Nephron (organoid): Measurements from ENCODE around the gene ATXN7L1.
A peak's percentile ranks its signal among the peaks of the same experiment; 100 is the strongest.

Experiments used
- H3K27ac Mint-ChIP-seq, 3 experiments: 2 replicates each; pipeline ENCODE4 v1.8.0; 2020; ENCODE audit warnings: mixed read lengths in 3 of 3, mild to moderate bottlenecking in 2 of 3, moderate library complexity in 1 of 3
- H3K27me3 Mint-ChIP-seq: 2 replicates; pipeline ENCODE4 v1.8.0; 2021; ENCODE audit warnings: low read depth, mild to moderate bottlenecking, moderate library complexity, mixed read lengths
- H3K36me3 Mint-ChIP-seq: 2 replicates; pipeline ENCODE4 v1.8.0; 2020; ENCODE audit warnings: low read depth, mixed read lengths
- H3K4me1 Mint-ChIP-seq: 2 replicates; pipeline ENCODE4 v1.8.0; 2020; ENCODE audit warnings: mixed read lengths
- H3K4me3 Mint-ChIP-seq, 3 experiments: 2 replicates each; pipeline ENCODE4 v1.8.0; 2020; ENCODE audit warnings: mild to moderate bottlenecking in 3 of 3, mixed read lengths in 3 of 3, moderate library complexity in 2 of 3
- H3K9me3 Mint-ChIP-seq: 2 replicates; pipeline ENCODE4 v1.8.0; 2020; ENCODE audit warnings: mixed read lengths
- TF ChIP-seq, protein P1 (sequence below), 3 experiments: fragments of 200-600 bp; sonication (generic); IDR thresholded peaks; one replicate each; pipeline ENCODE4 v1.5.0; 2021; ENCODE audit warnings: antibody characterized with exemption in 3 of 3; ENCODE audit not compliant: unreplicated experiment in 3 of 3

Gene ATXN7L1

DNA sequence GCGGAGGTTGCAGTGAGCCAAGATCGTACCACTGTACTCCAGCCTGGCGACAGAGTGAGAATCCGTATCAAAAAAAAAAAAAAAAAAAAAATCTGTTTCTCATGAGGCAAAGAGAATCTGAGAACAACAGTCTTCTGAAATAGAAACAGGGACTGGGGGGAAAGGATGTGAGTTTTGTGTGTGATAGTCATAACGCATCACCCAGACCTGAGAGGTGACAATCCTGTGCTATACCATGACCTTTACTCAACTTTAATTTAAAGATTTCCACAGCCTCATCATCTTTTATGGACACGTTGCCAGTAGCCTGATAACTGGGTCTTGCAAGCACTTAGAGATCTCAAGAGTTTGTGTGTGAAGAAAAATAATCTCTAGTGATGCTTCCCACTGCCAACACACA is 2.3 kb downstream of the ATXN7L1 start:
- Mint-ChIP-seq H3K4me1 (peaks cover 26% of the 10 kb centered on the region), H3K27ac (no peak overlapping the region), H3K9me3 (no peaks in the 10 kb centered on the region), H3K36me3 (peaks cover 32% of the 10 kb centered on the region), H3K27me3 (peaks cover 20% of the 10 kb centered on the region), H3K4me3 (peak overlapping the region; percentile 26 to 45 (median 40))
- TF ChIP-seq, protein P1, sequence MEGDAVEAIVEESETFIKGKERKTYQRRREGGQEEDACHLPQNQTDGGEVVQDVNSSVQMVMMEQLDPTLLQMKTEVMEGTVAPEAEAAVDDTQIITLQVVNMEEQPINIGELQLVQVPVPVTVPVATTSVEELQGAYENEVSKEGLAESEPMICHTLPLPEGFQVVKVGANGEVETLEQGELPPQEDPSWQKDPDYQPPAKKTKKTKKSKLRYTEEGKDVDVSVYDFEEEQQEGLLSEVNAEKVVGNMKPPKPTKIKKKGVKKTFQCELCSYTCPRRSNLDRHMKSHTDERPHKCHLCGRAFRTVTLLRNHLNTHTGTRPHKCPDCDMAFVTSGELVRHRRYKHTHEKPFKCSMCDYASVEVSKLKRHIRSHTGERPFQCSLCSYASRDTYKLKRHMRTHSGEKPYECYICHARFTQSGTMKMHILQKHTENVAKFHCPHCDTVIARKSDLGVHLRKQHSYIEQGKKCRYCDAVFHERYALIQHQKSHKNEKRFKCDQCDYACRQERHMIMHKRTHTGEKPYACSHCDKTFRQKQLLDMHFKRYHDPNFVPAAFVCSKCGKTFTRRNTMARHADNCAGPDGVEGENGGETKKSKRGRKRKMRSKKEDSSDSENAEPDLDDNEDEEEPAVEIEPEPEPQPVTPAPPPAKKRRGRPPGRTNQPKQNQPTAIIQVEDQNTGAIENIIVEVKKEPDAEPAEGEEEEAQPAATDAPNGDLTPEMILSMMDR (IDR thresholded peaks at IDR 0.05; ENCODE audit: unreplicated experiment in 3 of 3): no peak

DNA sequence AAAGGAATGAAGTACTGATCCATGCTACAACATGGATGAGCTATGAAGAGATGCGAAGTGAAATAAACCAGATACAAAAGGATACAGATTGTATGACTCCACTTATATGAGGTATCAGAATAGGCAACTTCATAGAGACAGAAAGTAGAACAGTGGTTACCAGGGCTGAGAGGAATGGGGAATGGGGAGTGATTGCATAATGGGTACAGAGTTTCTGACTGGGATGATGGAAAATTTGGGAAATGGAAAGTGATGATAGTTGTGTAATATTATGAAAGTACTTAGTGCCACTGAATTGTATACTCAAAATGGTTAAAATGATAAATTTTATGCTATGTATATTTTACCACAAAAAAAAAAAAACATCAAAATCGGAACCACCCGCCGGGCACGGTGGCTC is 3.9 kb downstream of the ATXN7L1 start:
- Mint-ChIP-seq H3K36me3 (peaks cover 41% of the 10 kb centered on the region), H3K4me1 (peaks cover 15% of the 10 kb centered on the region), H3K4me3 (peak overlapping the region; percentile 22 to 34 (median 24)), H3K27me3 (peaks cover 4% of the 10 kb centered on the region), H3K9me3 (no peaks in the 10 kb centered on the region), H3K27ac (no peak overlapping the region)
- TF ChIP-seq, protein P1 (IDR thresholded peaks at IDR 0.05; ENCODE audit: unreplicated experiment in 3 of 3): no peak

DNA sequence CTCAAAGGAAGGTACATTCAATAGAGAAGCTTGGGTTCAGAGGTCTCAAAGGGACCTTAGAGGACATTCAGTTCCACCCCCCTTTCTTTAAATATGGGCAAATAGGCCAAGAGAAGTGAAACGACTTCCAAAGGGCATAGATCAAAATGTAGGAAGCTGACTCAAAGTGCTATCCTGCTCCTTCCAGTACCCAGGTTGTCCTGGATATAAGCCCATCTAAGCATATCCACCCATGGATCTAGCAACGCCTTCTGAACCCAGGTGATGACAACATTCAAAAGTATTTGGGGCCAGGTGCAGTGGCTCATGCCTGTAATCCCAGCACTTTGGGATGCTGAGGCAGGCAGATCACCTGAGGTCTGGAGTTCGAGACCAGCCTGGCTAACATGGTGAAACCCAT is 5.3 kb downstream of the ATXN7L1 start:
- Mint-ChIP-seq H3K36me3 (peaks cover 50% of the 10 kb centered on the region), H3K9me3 (no peaks in the 10 kb centered on the region), H3K27ac (no peak overlapping the region), H3K4me3 (no peak overlapping the region), H3K27me3 (no peaks in the 10 kb centered on the region), H3K4me1 (peaks cover 10% of the 10 kb centered on the region)
- TF ChIP-seq, protein P1 (IDR thresholded peaks at IDR 0.05; ENCODE audit: unreplicated experiment in 3 of 3): no peak

DNA sequence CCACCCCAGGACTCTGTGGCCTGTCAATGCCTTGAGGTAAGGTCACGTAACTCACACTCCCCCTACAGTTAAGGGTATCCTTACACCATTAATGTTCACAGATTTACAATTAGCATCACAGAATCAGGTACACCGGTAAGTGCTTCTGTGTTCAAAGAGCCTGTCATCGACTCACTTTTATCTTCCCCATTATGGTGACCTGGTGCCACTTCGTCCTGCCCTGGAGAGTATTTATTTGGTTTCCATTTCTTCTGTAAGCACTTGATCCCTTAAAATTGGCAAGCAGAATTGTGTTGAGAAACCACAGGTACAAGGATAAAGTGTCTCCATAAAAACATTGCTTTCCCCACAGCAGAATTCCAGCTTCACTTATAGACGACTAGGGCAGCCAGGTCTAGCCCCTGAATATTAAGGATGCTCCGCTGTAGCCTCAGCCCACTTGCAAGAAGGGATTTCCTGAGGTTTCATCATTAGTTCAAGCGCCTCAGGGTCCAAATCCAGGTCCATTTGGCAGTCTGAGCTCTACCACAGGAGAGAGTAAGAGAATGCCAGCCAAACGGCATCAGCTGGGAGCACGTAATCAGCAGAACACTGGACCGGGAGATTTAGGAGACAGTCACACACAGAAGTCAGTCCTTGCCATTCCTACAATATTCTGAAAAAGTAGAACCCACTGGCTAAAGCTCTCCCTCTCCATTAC is 10.1 kb downstream of the ATXN7L1 start:
- H3K36me3 Mint-ChIP-seq: peaks cover 32% of the 10 kb centered on the region
- H3K4me3 Mint-ChIP-seq: no peak overlapping the region
- no peak overlapping the region for H3K27ac Mint-ChIP-seq
- TF ChIP-seq, protein P1 (IDR thresholded peaks at IDR 0.05; ENCODE audit: unreplicated experiment in 3 of 3): no peak
- no peaks in the 10 kb centered on the region for H3K4me1 Mint-ChIP-seq
- H3K9me3 Mint-ChIP-seq: no peaks in the 10 kb centered on the region
- H3K27me3 Mint-ChIP-seq: no peaks in the 10 kb centered on the region

DNA sequence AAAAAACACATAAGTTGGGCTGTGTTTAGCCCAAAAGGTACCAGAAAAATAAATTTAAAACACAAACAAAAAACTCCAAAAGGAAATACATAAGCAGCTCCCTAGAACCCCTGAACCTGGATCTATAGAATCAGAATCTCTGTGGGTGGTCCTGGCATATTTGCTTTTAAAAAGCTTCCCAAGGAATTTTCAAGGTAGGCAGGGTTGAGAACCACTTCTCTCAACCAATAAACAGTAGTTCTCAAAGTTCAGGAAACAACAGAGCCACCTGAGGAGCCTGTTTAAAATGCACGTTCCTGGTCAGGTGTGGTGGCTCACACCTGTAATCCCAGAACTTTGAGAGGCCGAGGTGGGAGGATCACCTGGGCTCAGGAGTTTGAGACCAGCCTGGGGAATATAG is 12.5 kb downstream of the ATXN7L1 start:
- no peaks in the 10 kb centered on the region for H3K9me3 Mint-ChIP-seq
- TF ChIP-seq, protein P1 (IDR thresholded peaks at IDR 0.05; ENCODE audit: unreplicated experiment in 3 of 3): no peak
- H3K27me3 Mint-ChIP-seq: no peaks in the 10 kb centered on the region
- H3K4me3 Mint-ChIP-seq: no peak overlapping the region
- H3K27ac Mint-ChIP-seq: no peak overlapping the region
- H3K4me1 Mint-ChIP-seq: no peaks in the 10 kb centered on the region
- peaks cover 23% of the 10 kb centered on the region for H3K36me3 Mint-ChIP-seq

DNA sequence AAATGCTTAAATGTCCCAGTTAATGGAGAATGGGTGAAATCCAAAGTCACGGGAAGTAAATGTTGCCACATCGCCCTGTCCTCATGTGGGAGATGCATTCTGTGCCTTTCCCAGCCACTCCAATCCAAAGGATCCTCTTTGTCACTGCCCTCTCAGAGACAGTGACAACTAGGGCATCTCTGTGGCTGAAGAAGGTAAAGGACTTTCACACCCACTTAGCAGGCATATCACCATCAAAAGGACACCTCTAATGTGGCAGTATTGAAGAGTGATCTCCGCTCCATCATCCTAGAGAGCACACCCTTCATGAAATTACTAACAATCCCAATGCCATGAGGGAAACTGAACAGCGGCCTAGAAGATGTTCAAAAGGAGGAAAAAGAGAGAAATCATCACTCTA is 13.6 kb downstream of the ATXN7L1 start:
- no peaks in the 10 kb centered on the region for H3K4me1 Mint-ChIP-seq
- TF ChIP-seq, protein P1 (IDR thresholded peaks at IDR 0.05; ENCODE audit: unreplicated experiment in 3 of 3): no peak
- no peak overlapping the region for H3K27ac Mint-ChIP-seq
- peaks cover 18% of the 10 kb centered on the region for H3K36me3 Mint-ChIP-seq
- H3K27me3 Mint-ChIP-seq: no peaks in the 10 kb centered on the region
- no peak overlapping the region for H3K4me3 Mint-ChIP-seq
- no peaks in the 10 kb centered on the region for H3K9me3 Mint-ChIP-seq
